SHP77 (cell line): ENCODE measurements around the gene BCKDHA.
A peak's percentile ranks its signal among the peaks of the same experiment; 100 is the strongest.
"Not testable (repeated sequence)": the region's sequence is repeated elsewhere in the genome, so short reads cannot be mapped to it uniquely, and the experiment has no call there.

ENCODE experiments used
- DNase-seq, 2 experiments: peaks; one replicate each; lab custom pipeline; 2025; lab: John Stamatoyannopoulos, UW

Gene BCKDHA

DNA sequence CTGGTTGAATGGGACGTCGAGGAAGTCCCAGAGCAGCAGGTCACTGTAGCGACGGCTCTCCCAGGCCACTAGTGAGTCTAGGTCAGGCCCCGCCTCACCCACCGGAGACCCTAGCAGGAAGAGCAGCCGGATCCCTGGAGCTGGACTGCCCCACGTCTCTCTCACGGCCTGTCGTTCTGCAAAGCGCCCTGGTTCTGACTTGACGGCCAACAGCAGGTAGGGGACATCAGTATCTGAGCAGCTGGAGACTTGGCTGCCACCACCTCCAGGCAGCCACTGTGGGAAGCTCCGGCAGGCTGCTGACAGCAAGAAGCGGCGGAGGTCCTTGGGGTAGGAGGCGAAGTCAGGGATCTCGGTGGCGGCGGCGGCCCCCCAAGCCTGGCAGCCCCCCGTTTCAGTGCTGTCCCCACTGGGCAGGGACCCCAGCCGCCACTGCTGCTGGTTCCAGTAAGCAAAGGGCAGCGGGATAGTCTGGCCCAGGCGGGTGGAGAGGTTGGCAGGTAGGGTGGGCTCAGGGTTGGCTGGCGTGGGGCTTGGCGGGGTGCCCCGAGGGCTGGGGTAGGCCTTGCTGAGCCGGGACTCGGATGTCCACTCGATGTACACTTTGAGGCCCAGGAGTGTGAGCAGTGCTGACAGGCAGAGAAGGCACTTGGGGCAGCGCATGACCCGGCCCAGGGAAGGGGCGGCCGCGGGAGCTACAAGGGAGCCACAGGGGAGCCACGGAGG is 28.7 kb downstream of the BCKDHA start:
- DNase-seq: no peak

DNA sequence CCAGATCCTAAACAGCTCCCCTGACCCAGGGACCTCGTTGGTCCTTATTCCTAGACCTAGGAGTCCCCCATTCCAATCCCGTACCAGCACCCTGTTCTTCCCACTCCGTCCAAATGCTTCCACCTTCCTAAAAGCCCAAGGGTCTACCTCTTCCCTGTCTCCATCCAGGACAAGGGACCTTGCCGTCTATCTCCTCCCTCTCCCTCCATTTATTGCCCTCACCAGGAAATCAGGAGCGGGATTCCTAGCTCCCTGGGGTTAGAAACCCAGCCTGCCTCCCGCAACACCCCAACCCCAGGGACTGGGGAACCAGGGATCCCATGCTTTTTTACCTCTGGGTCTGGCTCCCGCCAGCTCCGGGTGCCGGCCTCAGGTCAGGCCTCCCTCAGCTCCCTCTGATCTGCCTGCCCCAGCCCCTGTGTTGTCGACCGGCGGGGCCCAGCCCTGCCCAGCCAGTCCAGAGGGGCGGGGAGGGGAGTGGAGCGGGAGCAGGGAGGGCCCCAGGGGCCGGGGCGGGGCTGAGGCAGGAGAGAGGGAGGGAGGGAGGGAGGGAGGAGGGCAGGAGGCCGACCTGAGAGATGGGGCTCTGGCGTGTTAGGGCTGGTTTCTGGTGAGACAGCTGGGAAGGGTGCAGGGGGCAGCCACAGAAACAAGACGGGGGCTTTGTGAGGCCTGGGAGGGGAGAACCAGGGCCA is 29.5 kb downstream of the BCKDHA start, which contains the start of gene B3GNT8:
B3GNT8 (minus strand) TSS at position 423 of the 695 bp plus-strand sequence. CDS start 596 bp downstream, outside the sequence.
- DNase-seq: peak; percentile 72 to 88

DNA sequence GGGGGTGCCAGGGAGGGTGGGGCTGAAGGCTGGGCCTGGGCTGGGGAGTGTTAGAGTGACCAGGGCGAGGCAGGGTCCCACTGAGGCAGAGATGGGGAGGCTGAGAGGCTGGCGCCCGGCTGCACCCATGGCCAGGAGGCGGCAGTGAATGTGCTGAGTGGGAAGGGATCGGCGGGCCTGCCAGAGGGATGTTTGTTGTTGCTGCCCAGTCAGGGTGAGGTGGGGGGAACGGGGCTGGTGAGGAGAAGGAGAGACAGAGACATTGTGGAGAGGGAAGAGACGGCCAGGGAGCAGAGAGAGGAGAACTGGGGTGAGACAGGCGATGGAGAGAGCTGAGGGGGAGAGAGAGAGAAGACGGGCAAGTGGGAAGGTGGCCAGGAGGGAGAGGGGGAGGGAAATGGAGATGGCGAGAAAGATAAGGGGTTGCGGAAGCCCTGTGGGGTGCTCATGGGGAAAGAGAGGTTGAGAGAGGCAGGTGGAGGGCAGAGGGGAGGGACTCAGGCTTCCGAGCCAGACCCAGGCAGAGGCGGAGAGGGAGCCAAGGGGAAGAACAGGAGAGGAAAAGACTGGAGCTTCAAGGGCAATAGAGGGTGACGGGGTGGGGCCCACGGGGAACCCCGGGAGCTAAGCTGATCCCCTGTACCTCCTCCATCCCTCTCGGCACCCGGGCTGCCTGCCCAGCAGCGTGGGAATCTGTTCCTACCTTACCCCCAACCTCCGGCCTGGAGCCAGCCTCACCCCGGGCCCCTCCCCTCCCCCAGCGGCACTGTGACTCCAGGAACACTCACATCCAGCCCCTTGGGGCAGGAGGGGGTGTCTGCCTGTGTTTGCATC is 30.2 kb downstream of the BCKDHA start:
- DNase-seq: peak; percentile 21 to 41

DNA sequence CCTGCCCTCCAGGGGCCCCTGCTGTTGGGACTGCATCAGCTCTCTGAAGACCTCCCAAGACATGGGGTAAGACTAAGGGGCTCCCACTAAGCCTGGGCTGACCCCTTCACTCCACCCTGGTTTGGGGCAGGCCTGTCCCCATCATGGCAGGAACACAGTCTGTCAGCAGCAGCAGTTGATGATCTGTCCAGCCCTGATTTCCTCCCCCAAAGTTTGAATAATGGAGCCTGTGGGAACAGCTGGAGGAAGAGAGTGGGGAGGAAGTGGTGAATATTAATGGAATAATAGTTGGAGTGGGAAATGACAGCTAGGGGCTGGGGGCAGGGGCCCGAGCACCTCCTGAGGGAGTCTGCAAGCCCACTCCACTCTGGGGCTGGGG is 30.9 kb downstream of the BCKDHA start:
- no peak for DNase-seq

DNA sequence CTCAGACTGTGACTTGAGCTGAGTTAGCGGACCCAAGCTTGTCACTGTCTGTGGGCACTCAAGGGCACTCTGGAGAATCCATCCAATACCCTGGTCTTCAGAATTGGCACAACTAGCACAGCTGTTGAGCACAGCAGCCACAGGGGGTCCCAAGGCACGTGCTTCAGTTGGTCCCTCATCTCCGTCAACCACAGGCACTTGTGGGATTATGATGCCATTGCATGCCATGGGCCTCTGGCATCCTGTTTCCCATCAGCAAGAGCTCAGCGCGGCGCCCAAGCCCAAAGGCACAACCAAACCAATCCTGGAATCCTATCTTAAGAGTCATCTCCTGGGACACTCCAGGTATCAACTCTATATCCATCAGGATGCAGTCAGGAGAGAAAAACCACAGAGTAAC is 33.3 kb downstream of the BCKDHA start:
- DNase-seq: no peak

DNA sequence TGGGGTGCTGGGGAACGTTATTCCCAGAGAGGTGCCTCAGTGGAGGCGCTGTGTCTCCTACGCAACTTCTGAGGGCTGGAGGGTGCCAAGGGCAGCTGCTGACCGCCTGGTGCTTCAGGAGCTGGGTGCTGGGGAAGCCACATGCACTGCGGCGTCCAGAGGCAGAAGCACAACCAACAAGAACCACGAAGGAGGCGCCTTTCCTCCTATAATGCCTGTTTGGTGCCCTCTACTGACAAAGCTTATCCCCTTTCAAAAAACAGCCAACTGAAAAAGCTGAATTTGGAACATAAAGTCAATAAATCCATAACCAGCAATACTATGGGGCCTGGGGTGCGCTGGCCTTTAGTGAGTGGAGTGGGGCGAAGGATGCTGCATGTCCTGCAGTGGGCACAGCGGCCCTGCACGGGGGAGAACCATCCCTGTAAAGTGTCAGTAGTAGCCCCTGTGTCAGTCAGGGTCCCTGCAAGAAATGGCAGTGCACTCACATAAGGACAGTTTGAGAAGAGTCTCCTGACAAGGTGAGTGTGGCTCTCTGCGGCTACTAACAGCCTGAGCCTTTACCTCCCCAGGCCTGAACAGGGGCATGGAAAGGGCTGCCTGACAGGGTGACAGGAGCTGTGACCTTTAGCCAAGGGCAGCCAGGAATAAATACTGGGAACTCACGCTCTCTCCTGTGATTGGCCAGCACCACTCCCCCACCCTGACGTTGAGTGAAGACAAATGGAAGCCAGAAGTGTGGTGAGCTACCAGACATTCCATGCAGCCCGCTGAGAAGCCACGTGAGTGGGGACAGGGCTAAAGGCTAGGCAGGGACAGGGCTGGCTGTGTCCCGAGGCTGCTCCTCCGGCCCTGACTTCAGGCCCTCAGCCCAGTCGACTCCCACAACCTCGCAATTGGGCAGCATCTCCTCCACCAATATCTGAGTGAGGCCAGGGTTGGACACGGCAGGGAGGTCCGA is 34.1 kb downstream of the BCKDHA start:
- DNase-seq: peak; percentile 21 to 40

DNA sequence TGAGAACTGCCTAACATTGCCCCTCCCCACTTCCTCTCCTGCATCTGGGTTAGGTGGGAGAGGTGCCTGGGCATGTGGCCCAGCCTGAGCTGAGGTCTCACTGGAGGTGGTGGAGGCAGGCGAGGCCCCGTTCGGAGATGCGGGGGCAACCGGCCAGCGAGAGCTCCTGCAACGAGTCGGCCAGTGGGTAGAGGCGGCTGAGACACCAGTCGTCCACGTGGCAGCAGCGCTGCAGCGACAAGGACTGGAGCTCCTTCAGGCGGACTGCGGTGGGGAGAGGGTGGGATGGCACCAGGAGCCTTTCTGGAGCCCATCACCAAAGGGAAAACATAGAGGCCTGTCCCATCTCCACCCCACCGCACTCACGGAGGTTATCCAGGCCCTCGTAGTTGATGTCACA is 35.6 kb downstream of the BCKDHA start:
- no peak for DNase-seq

DNA sequence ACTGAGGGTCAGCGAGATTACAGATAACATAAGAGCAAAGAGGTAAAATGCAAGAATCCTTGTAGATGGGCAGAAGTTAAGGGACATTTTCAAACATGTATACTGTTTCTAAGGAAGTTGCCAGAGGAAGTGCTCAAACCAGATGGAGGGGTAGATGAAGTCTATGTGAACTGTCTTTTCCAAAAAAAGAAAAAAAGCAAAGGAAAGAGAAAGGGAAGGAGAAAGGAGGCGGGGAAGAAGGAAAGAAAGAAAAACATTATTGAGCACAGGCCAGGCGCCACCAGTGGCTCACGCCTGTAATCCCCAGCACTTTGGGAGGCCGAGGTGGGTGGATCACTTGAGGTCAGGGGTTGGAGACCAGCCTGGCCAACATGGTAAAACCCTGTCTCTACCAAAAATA is 36.8 kb downstream of the BCKDHA start:
- no peak for DNase-seq

DNA sequence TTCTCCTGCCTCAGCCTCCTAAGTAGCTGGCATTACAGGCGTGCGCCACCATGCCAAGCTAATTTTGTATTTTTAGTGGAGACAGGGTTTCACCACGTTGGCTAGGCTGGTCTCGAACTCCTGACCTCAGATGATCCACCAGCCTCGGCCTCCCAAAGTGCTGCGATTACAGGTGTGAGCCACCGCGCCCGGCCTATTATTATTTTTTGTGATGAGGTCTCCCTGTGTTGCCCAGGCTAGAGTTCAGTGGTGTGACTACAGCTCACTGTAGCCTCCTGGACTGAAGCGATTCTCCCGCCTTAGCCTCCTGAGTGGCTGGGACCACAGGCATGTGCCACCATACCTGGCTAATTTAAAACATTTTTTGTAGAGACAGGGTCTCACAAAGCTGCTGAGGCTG is 37.8 kb downstream of the BCKDHA start:
- DNase-seq: not testable (repeated sequence)

DNA sequence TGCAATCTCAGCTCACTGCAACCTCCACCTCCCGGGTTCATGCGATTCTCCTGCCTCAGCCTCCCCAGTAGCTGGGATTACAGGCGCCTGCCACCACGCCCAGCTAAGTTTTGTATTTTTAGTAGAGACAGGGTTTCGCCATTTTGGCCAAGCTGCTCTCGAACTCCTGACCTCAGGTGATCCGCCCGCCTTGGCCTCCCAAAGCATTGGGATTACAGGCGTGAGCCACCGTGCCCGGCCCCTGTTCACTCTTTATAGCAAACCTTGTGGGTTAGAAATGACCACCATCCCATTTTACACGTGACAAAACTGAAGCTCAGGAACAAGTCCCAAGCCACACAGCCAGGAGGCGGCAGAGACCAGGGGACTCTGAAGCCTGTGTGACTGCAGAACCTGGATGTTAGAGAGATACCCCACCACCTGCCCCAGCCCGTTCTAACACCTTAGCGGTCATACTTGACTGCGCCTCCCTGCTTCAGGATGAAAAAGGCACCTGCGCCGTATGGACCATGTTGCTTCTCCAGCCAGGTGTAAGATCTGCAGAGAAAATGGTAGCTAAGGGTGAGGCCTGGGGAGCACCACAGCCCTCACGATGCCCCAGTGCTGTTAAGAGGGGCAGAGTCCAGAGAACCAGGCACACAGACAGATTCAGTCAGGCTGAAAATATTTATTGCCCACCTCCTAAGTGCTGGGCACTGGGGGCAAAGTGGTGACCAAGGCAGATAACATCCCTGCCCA is 38.5 kb downstream of the BCKDHA start:
- DNase-seq: no peak

DNA sequence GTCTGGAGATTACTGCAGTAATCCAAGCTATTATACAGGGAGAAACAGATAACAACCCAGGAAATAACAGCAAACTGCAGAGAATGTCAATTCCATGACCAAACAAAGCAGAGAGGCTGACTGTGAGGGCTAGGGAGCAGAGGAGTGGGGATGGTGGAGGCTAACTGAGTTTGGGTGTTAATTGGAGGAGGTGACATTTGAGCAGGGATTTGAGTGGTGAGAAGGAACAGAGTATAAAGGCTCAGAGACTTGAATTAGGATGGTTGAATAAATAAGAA is 39.0 kb downstream of the BCKDHA start:
- no peak for DNase-seq

DNA sequence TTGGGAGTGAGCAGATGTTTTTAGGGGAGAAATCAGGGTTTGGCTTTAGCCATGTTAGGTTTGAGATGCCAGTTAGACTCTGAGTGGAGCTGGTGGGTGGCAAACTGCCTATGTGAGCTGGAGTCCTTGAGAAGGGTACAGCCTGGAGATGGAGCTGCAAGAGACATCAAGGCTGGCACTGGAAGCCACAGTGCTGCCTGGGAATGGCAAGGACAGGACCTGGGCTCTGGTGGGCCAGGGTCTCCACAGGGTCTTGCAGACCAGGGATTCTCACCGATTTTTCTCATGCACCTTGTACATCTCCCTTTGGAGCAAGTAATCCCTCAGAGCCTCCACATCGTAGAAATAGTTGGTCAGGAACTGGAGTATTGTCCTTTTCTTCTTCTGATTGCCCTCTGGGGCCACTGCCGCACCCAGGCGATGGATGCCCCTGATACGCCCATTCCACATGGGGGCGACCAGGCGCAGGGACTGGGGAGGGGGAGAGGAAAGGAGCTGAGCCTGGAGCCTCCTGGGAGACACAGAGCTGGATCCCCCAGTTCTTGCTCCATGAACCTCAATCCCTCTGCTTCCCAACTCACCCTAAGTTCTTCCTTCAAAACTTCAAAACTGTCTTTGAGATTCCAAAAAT is 40.4 kb downstream of the BCKDHA start:
- DNase-seq: no peak

DNA sequence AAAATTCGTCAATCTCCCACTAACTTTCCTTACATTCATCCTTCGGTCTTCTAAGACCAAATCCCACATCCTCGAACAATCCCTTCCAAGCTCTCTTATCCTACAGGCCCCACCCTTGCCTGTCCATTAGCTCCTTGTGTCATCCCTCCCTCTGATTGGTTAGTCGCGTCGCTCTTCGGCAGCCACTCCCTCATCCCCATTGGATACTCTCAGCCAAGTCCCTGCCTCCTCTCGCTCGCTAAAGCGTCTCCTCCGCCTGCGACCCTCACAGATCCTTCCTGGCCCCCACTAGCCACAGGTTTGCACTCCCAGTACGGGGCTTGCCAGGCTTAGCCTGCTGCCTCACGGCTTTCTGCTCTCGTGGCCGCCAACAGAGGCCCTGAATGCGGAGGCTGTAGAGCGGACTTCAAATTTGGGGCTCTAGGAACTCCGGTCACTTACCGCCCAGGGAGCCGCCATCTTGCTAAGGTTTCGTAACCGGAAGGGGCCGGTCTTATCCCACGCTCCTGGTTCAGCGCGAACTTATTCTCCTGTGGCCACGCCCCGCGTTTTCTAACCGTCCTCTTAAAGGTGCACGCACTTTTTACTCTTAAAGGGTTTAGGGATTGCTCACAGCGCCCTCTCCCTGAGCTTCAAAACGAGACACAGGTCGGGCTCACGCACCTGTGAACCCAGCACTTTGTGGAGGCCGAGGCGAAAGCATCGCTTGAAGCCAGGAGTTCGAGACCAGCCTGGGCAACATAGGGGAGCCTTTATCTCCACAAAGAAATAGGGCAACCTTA is 42.0 kb downstream of the BCKDHA start, which contains the start of gene DMAC2:
DMAC2 (minus strand) TSS at position 472 of the 782 bp plus-strand sequence; CDS start at position 459, 13 bp downstream.
- peak; percentile 98 to 99 for DNase-seq

DNA sequence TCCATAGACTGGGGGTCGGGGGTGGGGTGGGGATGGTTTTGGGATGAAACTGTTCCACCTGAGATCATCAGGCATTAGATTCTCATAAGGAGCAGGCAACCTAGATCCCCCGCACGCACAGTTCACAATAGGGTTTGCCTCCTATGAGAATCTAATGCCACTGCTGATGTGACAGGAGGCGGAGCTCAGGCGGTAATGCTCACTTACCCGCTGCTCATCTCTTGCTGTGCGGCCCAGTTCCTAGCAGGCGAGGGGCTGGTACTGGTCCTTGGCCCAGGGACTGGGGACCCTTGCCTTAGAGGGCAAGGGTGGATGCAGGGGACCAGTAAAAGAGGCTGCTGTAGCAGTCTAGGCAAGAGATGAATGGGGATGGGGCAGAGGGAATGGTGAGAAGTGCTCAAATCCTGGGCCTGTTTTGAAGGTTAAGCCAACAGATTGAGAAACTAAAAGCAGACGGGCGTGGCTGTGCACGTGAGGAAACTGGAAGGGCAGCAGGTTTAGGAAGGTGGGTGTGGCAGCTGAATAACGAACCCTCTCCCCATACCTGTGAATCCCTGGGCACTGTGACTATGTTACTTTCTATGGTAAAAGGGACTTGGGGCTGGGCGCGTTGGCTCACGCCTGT is 43.8 kb downstream of the BCKDHA start:
- no peak for DNase-seq

DNA sequence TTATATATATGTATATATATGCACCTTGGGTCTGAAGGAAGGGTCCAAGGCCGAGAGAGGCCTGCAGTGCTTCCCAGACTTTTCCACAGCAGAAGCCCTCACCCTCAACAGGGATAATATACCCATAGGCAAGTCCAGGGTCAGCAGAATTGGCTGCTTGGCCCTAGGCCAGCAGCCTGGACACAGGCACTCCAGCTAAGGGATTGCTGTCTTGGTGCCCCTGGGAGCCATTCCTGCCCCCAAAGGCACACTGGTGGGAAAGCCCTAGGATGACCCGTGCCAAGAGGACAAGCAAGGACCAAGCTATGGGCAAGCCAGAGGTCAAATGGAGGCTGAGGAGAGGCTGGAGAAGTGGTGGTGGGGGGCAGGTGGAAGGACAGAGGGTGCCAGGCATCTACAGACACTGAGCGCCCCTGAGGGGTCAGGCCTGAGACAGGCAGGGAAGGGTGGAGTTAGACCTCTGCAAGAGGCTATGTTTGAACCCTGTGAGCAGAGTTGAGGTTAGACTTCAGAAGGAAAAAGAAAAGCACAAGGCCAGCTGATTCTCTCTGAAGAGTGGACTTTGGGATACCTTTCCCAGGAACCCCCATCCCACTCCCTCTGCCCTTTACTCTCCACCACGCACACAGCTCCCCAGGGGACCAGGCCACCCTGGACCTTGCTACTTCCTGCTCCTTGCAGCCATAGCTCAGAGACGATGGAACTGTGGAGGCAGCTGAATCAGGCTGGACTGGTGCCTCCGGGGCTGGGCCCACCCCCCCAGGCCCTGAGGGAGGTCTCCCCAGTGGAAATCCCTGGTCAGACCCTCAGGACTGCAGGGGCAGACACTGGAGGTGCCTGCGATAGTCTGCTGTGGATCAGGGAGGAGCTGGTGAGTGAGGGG is 45.1 kb downstream of the BCKDHA start, which contains the start of gene ERICH4:
ERICH4 (plus strand) TSS at position 684 of the 883 bp plus-strand sequence; CDS start at position 698, 14 bp downstream.
- DNase-seq: no peak

DNA sequence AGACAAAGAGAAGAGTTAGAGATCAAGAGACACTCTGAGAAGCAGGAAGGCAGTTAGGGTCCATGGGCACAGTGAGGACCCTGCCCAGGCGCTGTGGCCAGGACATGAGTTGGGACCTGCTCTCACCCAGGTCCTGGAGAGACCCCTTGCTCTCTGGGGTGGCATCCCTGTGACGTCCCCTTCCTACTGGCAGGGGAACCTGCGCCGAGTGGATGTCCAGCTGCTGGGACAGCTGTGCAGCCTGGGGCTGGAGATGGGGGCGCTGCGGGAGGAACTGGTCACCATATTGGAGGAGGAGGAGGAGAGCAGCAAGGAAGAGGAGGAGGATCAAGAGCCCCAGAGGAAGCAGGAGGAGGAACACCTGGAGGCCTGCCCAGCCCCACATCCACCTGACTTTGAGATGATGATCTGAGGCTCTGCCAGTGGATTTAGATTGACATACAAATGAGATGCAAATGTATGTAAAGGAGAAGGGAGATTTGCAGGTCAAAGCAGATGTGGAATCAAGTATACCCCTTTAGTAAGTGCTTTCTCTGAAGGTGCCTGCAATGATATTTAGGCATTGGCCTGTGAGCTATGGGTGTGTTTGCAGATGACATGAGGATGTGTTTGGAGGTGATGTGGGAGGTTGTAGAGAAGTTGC is 46.3 kb downstream of the BCKDHA start:
- DNase-seq: no peak

DNA sequence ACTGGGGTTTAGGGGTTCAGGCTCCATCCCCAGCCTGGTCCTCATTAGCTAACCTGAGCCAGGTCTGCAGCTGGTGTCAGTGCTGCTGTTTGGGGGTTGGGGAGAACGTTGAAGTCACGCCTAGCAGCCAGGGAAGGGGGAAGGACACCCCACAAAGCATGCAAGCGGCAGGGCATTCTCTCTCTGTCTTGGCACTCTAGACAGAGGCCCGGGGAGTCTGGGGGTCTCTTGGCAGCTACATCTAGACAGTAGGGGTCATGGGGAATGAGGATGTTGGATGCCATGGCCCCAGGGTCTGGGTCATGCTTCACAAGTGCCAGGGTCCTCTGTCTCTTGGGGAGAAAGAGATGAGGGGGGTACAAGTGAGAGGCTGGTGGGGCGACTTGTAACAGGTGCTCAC is 48.0 kb downstream of the BCKDHA start:
- DNase-seq: no peak
